ENCODE measurements around the gene SUCLG1. TPM values are rescaled to one million over a fixed set of nuclear protein-coding genes. Genes with fewer than 3 reads are reported as not detected.

Gene SUCLG1
- total RNA-seq, 1 experiment from 2014 or later: 59.5 TPM

GRCh38 chr2:84443477-84443876 is 15.6 kb downstream of the SUCLG1 start:
- TF ChIP-seq EZH2 (IDR thresholded peaks at IDR 0.05; ENCODE audit: low read depth) (no peak), CTCF (conservative IDR thresholded peaks at IDR 0.05) (no peak)
- H3K36me3 ChIP-seq (ENCODE audit: low read depth): peaks cover 25% of the 10 kb centered on the region
- BruUV-seq (replicated peaks): no TSS peak
- H3K9me3 ChIP-seq (ENCODE audit: insufficient read depth, low read depth): no peaks in the 10 kb centered on the region
- intact Hi-C loops (cut with micrococcal nuclease; ENCODE audit: unreplicated experiment): no loop called here
- no peaks in the 10 kb centered on the region for H3K9me2 ChIP-seq (ENCODE audit: insufficient read depth)
- no peak overlapping the region for H3K4me3 ChIP-seq
- H3K4me2 ChIP-seq: no peak overlapping the region
- no peak overlapping the region for H3K27ac ChIP-seq
- no peak for DNase-seq
- no peaks in the 10 kb centered on the region for H3K4me1 ChIP-seq (replicated peaks; ENCODE audit: insufficient read depth)
- H2AFZ ChIP-seq: no peak overlapping the region
- H3F3A ChIP-seq (ENCODE audit: insufficient read depth, low read depth): no peaks in the 10 kb centered on the region
- H3K79me2 ChIP-seq (ENCODE audit: low read depth): no peaks in the 10 kb centered on the region
- no peaks in the 10 kb centered on the region for H3K27me3 ChIP-seq (ENCODE audit: insufficient read depth, low read depth)
- ChIA-PET CTCF (no interaction called here), POLR2A (ENCODE audit: unreplicated experiment) (no interaction called here)
- H4K20me1 ChIP-seq (ENCODE audit: insufficient read depth): no peaks in the 10 kb centered on the region

DNA sequence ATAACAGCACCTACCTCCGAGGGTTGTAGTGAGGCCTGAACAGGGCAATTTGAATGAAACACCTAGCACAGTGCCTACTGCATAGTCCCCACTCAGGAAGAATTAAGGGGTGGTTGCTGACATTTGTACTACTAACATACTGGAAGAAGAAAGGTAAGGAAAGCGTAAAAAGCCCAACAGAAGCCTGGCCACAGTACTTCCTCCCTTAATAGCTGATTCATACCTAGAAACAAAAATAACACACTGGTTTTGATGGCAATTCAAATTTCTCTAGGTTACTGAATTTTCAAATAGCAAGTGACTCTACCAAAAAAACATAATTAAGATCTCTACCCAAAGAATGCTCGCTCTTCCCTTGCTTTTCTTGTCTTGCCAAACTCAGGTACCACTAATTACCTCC is 16.2 kb downstream of the SUCLG1 start:
- no peak for DNase-seq
- H3K4me3 ChIP-seq: no peak overlapping the region
- no peaks in the 10 kb centered on the region for H3K27me3 ChIP-seq (ENCODE audit: insufficient read depth, low read depth)
- intact Hi-C loops (cut with micrococcal nuclease; ENCODE audit: unreplicated experiment): no loop called here
- CTCF ChIA-PET: no interaction called here
- no peaks in the 10 kb centered on the region for H4K20me1 ChIP-seq (ENCODE audit: insufficient read depth)
- no peaks in the 10 kb centered on the region for H3F3A ChIP-seq (ENCODE audit: insufficient read depth, low read depth)
- H2AFZ ChIP-seq: no peak overlapping the region
- no peak overlapping the region for H3K27ac ChIP-seq
- H3K36me3 ChIP-seq (ENCODE audit: low read depth): peaks cover 25% of the 10 kb centered on the region
- no peaks in the 10 kb centered on the region for H3K9me3 ChIP-seq (ENCODE audit: insufficient read depth, low read depth)
- no peaks in the 10 kb centered on the region for H3K4me1 ChIP-seq (replicated peaks; ENCODE audit: insufficient read depth)
- POLR2A ChIA-PET (ENCODE audit: unreplicated experiment): no interaction called here
- TF ChIP-seq EZH2 (IDR thresholded peaks at IDR 0.05; ENCODE audit: low read depth): no peak
- no peak for TF ChIP-seq CTCF (conservative IDR thresholded peaks at IDR 0.05)
- no peaks in the 10 kb centered on the region for H3K9me2 ChIP-seq (ENCODE audit: insufficient read depth)
- no peak overlapping the region for H3K4me2 ChIP-seq
- BruUV-seq (replicated peaks): no TSS peak
- no peaks in the 10 kb centered on the region for H3K79me2 ChIP-seq (ENCODE audit: low read depth)

DNA sequence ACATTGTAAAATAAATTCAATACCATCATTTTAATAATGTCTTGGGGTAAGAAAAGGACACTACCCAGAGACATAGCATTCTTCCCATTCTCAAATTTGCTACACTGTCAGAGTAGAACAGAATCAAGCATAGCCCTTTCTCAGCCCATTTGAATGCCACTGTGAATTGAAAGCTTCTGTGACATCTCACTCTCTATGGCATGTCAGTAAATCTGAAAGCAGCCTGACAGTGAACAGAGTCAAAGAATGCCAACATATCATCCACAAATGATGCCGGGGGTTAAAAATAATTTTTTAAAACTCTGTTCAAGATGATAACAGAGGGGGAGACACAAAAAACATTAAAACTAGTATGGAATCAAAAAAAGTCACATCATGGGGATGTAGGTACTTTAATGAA is 17.6 kb downstream of the SUCLG1 start:
- Histone ChIP-seq H2AFZ (no peak overlapping the region), H3K27me3 (ENCODE audit: insufficient read depth, low read depth) (no peaks in the 10 kb centered on the region), H4K20me1 (ENCODE audit: insufficient read depth) (no peaks in the 10 kb centered on the region), H3K9me2 (ENCODE audit: insufficient read depth) (no peaks in the 10 kb centered on the region), H3K27ac (no peak overlapping the region), H3F3A (ENCODE audit: insufficient read depth, low read depth) (no peaks in the 10 kb centered on the region), H3K36me3 (ENCODE audit: low read depth) (peaks cover 25% of the 10 kb centered on the region), H3K79me2 (ENCODE audit: low read depth) (no peaks in the 10 kb centered on the region), H3K4me1 (replicated peaks; ENCODE audit: insufficient read depth) (no peaks in the 10 kb centered on the region), H3K4me2 (no peak overlapping the region), H3K4me3 (no peak overlapping the region), H3K9me3 (ENCODE audit: insufficient read depth, low read depth) (no peaks in the 10 kb centered on the region)
- ChIA-PET CTCF (no interaction called here), POLR2A (ENCODE audit: unreplicated experiment) (no interaction called here)
- intact Hi-C loops (cut with micrococcal nuclease; ENCODE audit: unreplicated experiment): no loop called here
- no peak for DNase-seq
- BruUV-seq (replicated peaks): no TSS peak
- no peak for TF ChIP-seq EZH2 (IDR thresholded peaks at IDR 0.05; ENCODE audit: low read depth)

- CTCF ChIA-PET: no interaction called here
- Histone ChIP-seq H3K4me3 (no peak overlapping the region), H3K4me1 (replicated peaks; ENCODE audit: insufficient read depth) (no peaks in the 10 kb centered on the region), H3K79me2 (ENCODE audit: low read depth) (no peaks in the 10 kb centered on the region), H4K20me1 (ENCODE audit: insufficient read depth) (no peaks in the 10 kb centered on the region), H2AFZ (no peak overlapping the region), H3K27me3 (ENCODE audit: insufficient read depth, low read depth) (no peaks in the 10 kb centered on the region), H3F3A (ENCODE audit: insufficient read depth, low read depth) (no peaks in the 10 kb centered on the region), H3K9me3 (ENCODE audit: insufficient read depth, low read depth) (no peaks in the 10 kb centered on the region), H3K4me2 (no peak overlapping the region), H3K27ac (no peak overlapping the region), H3K36me3 (ENCODE audit: low read depth) (peaks cover 25% of the 10 kb centered on the region), H3K9me2 (ENCODE audit: insufficient read depth) (no peaks in the 10 kb centered on the region)
- no peak for DNase-seq
- TF ChIP-seq EZH2 (IDR thresholded peaks at IDR 0.05; ENCODE audit: low read depth) (no peak), CTCF (conservative IDR thresholded peaks at IDR 0.05) (no peak)
- POLR2A ChIA-PET (ENCODE audit: unreplicated experiment): no interaction called here
- intact Hi-C loops (cut with micrococcal nuclease; ENCODE audit: unreplicated experiment): no loop called here
- no TSS peak for BruUV-seq (replicated peaks)
Measured at GRCh38 chr2:84441036-84441435, 18.0 kb downstream of the SUCLG1 start.
